Uterus (tissue), 2 donors: ENCODE results near the gene CPED1.

Experiments
- POLR2A ChIP-seq, 2 donors: fragments of 450-650 bp; IDR thresholded peaks; one replicate each; pipeline ENCODE4 v1.6.1; 2016; ENCODE audit warnings: antibody characterized with exemption in 2 of 2, mild to moderate bottlenecking in 1 of 2, moderate library complexity in 1 of 2
- TF ChIP-seq, protein P1 (sequence below), 4 experiments: fragments of 200-600 bp in 2 of 4; fragments of 450-650 bp in 2 of 4; sonication (generic) in 2 of 4; IDR thresholded peaks; one replicate each; pipeline ENCODE4 v1.5.1; 2016 to 2019; ENCODE audit warnings: antibody characterized with exemption in 4 of 4, mild to moderate bottlenecking in 2 of 4, moderate library complexity in 1 of 4

- TF ChIP-seq POLR2A (IDR thresholded peaks at IDR 0.05): no peak
- TF ChIP-seq, protein P1, sequence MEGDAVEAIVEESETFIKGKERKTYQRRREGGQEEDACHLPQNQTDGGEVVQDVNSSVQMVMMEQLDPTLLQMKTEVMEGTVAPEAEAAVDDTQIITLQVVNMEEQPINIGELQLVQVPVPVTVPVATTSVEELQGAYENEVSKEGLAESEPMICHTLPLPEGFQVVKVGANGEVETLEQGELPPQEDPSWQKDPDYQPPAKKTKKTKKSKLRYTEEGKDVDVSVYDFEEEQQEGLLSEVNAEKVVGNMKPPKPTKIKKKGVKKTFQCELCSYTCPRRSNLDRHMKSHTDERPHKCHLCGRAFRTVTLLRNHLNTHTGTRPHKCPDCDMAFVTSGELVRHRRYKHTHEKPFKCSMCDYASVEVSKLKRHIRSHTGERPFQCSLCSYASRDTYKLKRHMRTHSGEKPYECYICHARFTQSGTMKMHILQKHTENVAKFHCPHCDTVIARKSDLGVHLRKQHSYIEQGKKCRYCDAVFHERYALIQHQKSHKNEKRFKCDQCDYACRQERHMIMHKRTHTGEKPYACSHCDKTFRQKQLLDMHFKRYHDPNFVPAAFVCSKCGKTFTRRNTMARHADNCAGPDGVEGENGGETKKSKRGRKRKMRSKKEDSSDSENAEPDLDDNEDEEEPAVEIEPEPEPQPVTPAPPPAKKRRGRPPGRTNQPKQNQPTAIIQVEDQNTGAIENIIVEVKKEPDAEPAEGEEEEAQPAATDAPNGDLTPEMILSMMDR (IDR thresholded peaks at IDR 0.05): no peak
Measured at GRCh38 chr7:121202125-121202524, 213.6 kb downstream of the CPED1 start.
